NCI-H1105 (cell line): Measurements from ENCODE around the gene STUB1.
"Not testable (repeated sequence)": the region's sequence is repeated elsewhere in the genome, so short reads cannot be mapped to it uniquely, and the experiment has no call there.

ENCODE experiments used
- DNase-seq: peaks from one replicate; lab custom pipeline; 2025; lab: John Stamatoyannopoulos, UW

The STUB1 gene

GRCh38 chr16:712740-713250, 32.6 kb downstream of the STUB1 start:
- DNase-seq: not testable (repeated sequence)

GRCh38 chr16:714079-714478, 33.9 kb downstream of the STUB1 start:
- DNase-seq: no peak

- DNase-seq: peak; percentile 41
These were observed 34.6 kb downstream of the STUB1 start, which contains the start of gene METRN for GRCh38 chr16:714558-715476. Gene METRN (plus strand): TSS chr16:715118. CDS start chr16:715290, 172 bp downstream.

- no peak for DNase-seq
These were observed 35.4 kb downstream of the STUB1 start for GRCh38 chr16:715477-716199.

GRCh38 chr16:716200-716568, 36.0 kb downstream of the STUB1 start:
- no peak for DNase-seq

- no peak for DNase-seq
These were observed 36.6 kb downstream of the STUB1 start for GRCh38 chr16:716768-717325.

GRCh38 chr16:717450-718245, 37.4 kb downstream of the STUB1 start:
- no peak for DNase-seq

GRCh38 chr16:718389-718788, 38.2 kb downstream of the STUB1 start:
- DNase-seq: no peak

- DNase-seq: no peak
These were observed 38.7 kb downstream of the STUB1 start for GRCh38 chr16:718922-719321.

GRCh38 chr16:719815-720446, 39.7 kb downstream of the STUB1 start:
- DNase-seq: no peak

- no peak for DNase-seq
These were observed 40.3 kb downstream of the STUB1 start for GRCh38 chr16:720447-720989.

- DNase-seq: peak; percentile 57
These were observed 41.0 kb downstream of the STUB1 start, which contains the start of gene ANTKMT for GRCh38 chr16:720990-721764. Gene ANTKMT (plus strand): TSS chr16:721146. CDS start chr16:721275, 129 bp downstream.

GRCh38 chr16:721765-722540, 41.7 kb downstream of the STUB1 start:
- no peak for DNase-seq

- no peak for DNase-seq
These were observed 42.8 kb downstream of the STUB1 start for GRCh38 chr16:722835-723633.

GRCh38 chr16:723695-724094, 43.5 kb downstream of the STUB1 start:
- DNase-seq: no peak

- DNase-seq: no peak
These were observed 44.2 kb downstream of the STUB1 start for GRCh38 chr16:724188-725040.

- no peak for DNase-seq
These were observed 44.8 kb downstream of the STUB1 start for GRCh38 chr16:725041-725376.
